H9 (cell line): ENCODE data around the gene SEC11A. TPM values are rescaled to one million over a fixed set of nuclear protein-coding genes. Genes with fewer than 3 reads are reported as not detected.

Source experiments
- DNase-seq: peaks from one replicate; pipeline ENCODE4 v3.0.0-alpha.2; 2017
- H2AFZ ChIP-seq: one replicate; pipeline ENCODE4 v1.6.1; 2013; ENCODE audit warnings: mild to moderate bottlenecking, low read length, control low read depth, moderate library complexity
- H2AK5ac ChIP-seq: 2 replicates; pipeline ENCODE4 v1.6.1; 2013; ENCODE audit warnings: low read length, control low read depth, mixed read lengths; ENCODE audit not compliant: insufficient read length
- H2BK120ac ChIP-seq: one replicate; pipeline ENCODE4 v1.6.1; 2013; ENCODE audit warnings: low read depth, mild to moderate bottlenecking, low read length, control low read depth, inconsistent platforms; ENCODE audit not compliant: poor library complexity, severe bottlenecking
- H2BK12ac ChIP-seq: 2 replicates; pipeline ENCODE4 v1.6.1; 2013; ENCODE audit warnings: low read length, control low read depth, mixed read lengths, low read depth; ENCODE audit not compliant: insufficient read length
- H2BK15ac ChIP-seq: 2 replicates; pipeline ENCODE4 v1.6.1; 2013; ENCODE audit warnings: low read depth, low read length, control low read depth
- H2BK20ac ChIP-seq: one replicate; pipeline ENCODE4 v1.6.1; 2013; ENCODE audit warnings: low read depth, mild to moderate bottlenecking, low read length, control low read depth, inconsistent platforms; ENCODE audit not compliant: poor library complexity, severe bottlenecking
- H2BK5ac ChIP-seq: 2 replicates; pipeline ENCODE4 v1.6.1; 2013; ENCODE audit warnings: low read length, control low read depth, mixed read lengths; ENCODE audit not compliant: insufficient read length
- H3K14ac ChIP-seq: 2 replicates; pipeline ENCODE4 v1.6.1; 2013; ENCODE audit warnings: low read length, control low read depth; ENCODE audit not compliant: insufficient read depth
- H3K18ac ChIP-seq: 2 replicates; pipeline ENCODE4 v1.6.1; 2013; ENCODE audit warnings: low read depth, mild to moderate bottlenecking, mixed read lengths, low read length, control low read depth; ENCODE audit not compliant: insufficient read length
- H3K23ac ChIP-seq: 2 replicates; pipeline ENCODE4 v1.6.1; 2013; ENCODE audit warnings: low read length, control low read depth, mixed read lengths, low read depth; ENCODE audit not compliant: insufficient read length
- H3K23me2 ChIP-seq: 2 replicates; pipeline ENCODE4 v1.6.1; 2013; ENCODE audit warnings: low read depth, mild to moderate bottlenecking, mixed read lengths, low read length, control low read depth; ENCODE audit not compliant: insufficient read length, poor library complexity, severe bottlenecking
- H3K27ac ChIP-seq: 2 replicates; pipeline ENCODE4 v1.5.1; 2013; ENCODE audit warnings: low read length, control low read depth, mixed read lengths, low read depth; ENCODE audit not compliant: insufficient read length
- H3K27me3 ChIP-seq: 2 replicates; pipeline ENCODE4 v1.6.1; 2013; ENCODE audit warnings: low read length, control low read depth, inconsistent platforms; ENCODE audit not compliant: insufficient read depth
- H3K4ac ChIP-seq: 2 replicates; pipeline ENCODE4 v1.6.1; 2013; ENCODE audit warnings: low read depth, mild to moderate bottlenecking, control low read depth, inconsistent platforms, low read length, moderate library complexity
- H3K4me1 ChIP-seq: 2 replicates; pipeline ENCODE4 v1.6.1; 2013; ENCODE audit warnings: low read length, control low read depth, inconsistent platforms; ENCODE audit not compliant: insufficient read depth
- H3K4me2 ChIP-seq: 2 replicates; pipeline ENCODE4 v1.6.1; 2013; ENCODE audit warnings: low read length, control low read depth, mixed read lengths; ENCODE audit not compliant: insufficient read length, insufficient read depth
- H3K56ac ChIP-seq: 2 replicates; pipeline ENCODE4 v1.6.1; 2013; ENCODE audit warnings: low read depth, mild to moderate bottlenecking, mixed read lengths, low read length, control low read depth; ENCODE audit not compliant: insufficient read length
- H3K79me1 ChIP-seq: 2 replicates; pipeline ENCODE4 v1.6.1; 2013; ENCODE audit warnings: low read depth, mild to moderate bottlenecking, moderate library complexity, low read length, control low read depth, inconsistent platforms; ENCODE audit not compliant: insufficient read depth, poor library complexity, severe bottlenecking
- H3K79me2 ChIP-seq: 2 replicates; pipeline ENCODE4 v1.6.1; 2013; ENCODE audit warnings: low read length, control low read depth, inconsistent platforms; ENCODE audit not compliant: insufficient read depth
- H3K9ac ChIP-seq: 2 replicates; pipeline ENCODE4 v1.6.1; 2013; ENCODE audit warnings: low read length, control low read depth, mixed read lengths; ENCODE audit not compliant: insufficient read length; ENCODE audit errors: extremely low read depth
- H3K9me3 ChIP-seq: one replicate; pipeline ENCODE4 v1.6.1; 2013; ENCODE audit warnings: low read depth, low read length, inconsistent platforms; ENCODE audit not compliant: control insufficient read depth
- H3T11ph ChIP-seq: one replicate; pipeline ENCODE4 v1.6.1; 2013; ENCODE audit warnings: mild to moderate bottlenecking, low read length, control low read depth, inconsistent platforms
- H4K20me1 ChIP-seq: one replicate; pipeline ENCODE4 v1.6.1; 2013; ENCODE audit not compliant: control insufficient read depth, insufficient read length, insufficient read depth
- H4K5ac ChIP-seq: 2 replicates; pipeline ENCODE4 v1.6.1; 2013; ENCODE audit warnings: low read depth, mild to moderate bottlenecking, mixed read lengths, low read length, control low read depth; ENCODE audit not compliant: insufficient read length
- H4K8ac ChIP-seq: replicated peaks from 2 replicates; pipeline ENCODE4 v1.6.1; 2013; ENCODE audit warnings: low read length, control low read depth, mixed read lengths, low read depth; ENCODE audit not compliant: insufficient read length
- H4K91ac ChIP-seq: 2 replicates; pipeline ENCODE4 v1.6.1; 2013; ENCODE audit warnings: low read depth, mild to moderate bottlenecking, moderate library complexity, mixed read lengths, low read length, control low read depth; ENCODE audit not compliant: insufficient read length
- H3K27ac Mint-ChIP-seq, 3 experiments: 2 replicates in 2 of 3; 3 replicates in 1 of 3; pipeline ENCODE4 v1.8.0; 2020 to 2021; ENCODE audit warnings: mixed read lengths in 3 of 3, mild to moderate bottlenecking in 1 of 3, moderate library complexity in 1 of 3
- H3K27me3 Mint-ChIP-seq: 2 replicates; pipeline ENCODE4 v1.8.0; 2021; ENCODE audit warnings: low read depth, mild to moderate bottlenecking, moderate library complexity, mixed read lengths
- H3K36me3 Mint-ChIP-seq, 3 experiments: 2 replicates in 2 of 3; 3 replicates in 1 of 3; pipeline ENCODE4 v1.8.0; 2020 to 2021; ENCODE audit warnings: low read depth in 3 of 3, mixed read lengths in 3 of 3; ENCODE audit not compliant: insufficient read depth in 1 of 3
- H3K4me1 Mint-ChIP-seq, 2 experiments: 2 replicates each; pipeline ENCODE4 v1.8.0; 2020; ENCODE audit warnings: mixed read lengths in 2 of 2
- H3K4me3 Mint-ChIP-seq, 2 experiments: 2 replicates in 1 of 2; 3 replicates in 1 of 2; pipeline ENCODE4 v1.8.0; 2020 to 2021; ENCODE audit warnings: mild to moderate bottlenecking in 2 of 2, mixed read lengths in 2 of 2, moderate library complexity in 1 of 2
- H3K9me3 Mint-ChIP-seq, 2 experiments: 2 replicates in 1 of 2; 3 replicates in 1 of 2; pipeline ENCODE4 v1.8.0; 2020; ENCODE audit warnings: mild to moderate bottlenecking in 2 of 2, mixed read lengths in 2 of 2, moderate library complexity in 1 of 2
- CTCF ChIP-seq: fragments of 200-600 bp; sonication (generic); conservative IDR thresholded peaks from 3 replicates; pipeline ENCODE4 v1.8.0; 2021; ENCODE audit warnings: antibody characterized with exemption, mild to moderate bottlenecking
- WGBS: extraction: QIAGEN DNeasy Blood & Tissue Kit; methylation state at CpG from one replicate; pipeline ENCODE4 v1.1.7; 2013; ENCODE audit warnings: missing lambda C conversion rate, low lambda C conversion rate, mixed read lengths; ENCODE audit not compliant: insufficient read length; ENCODE audit errors: extremely low coverage; 5-methylcytosine and 5-hydroxymethylcytosine counted together
- total RNA-seq: library from RNA; stranded (reverse); gene quantifications from 2 replicates; pipeline ENCODE4 v1.2.1, GENCODE V29; 2021

Gene SEC11A
- total RNA-seq, 1 experiment from 2014 or later = 250 TPM

GRCh38 chr15:84638103-84638502 lies 77.8 kb downstream of the SEC11A start:
- H3K4me2 ChIP-seq = no peak overlapping the region
- Mint-ChIP-seq H3K27ac (peak overlapping the region in 2 of 3 experiments; percentile 0 to 9; a peak in 3 of 7 replicates), H3K27me3 (peaks cover 22% of the 10 kb centered on the region)

More at GRCh38 chr15:84638103-84638502, 77.8 kb downstream of the SEC11A start:
- no peak overlapping the region for H2BK5ac ChIP-seq
- no peak overlapping the region for H3K4ac ChIP-seq
- peak; percentile 55 for DNase-seq
- no peak overlapping the region for H2AK5ac ChIP-seq
- no peak overlapping the region for H4K8ac ChIP-seq
- H2BK15ac ChIP-seq = no peak overlapping the region
- Mint-ChIP-seq H3K36me3 (peaks cover 22 to 48% (median 32%) of the 10 kb centered on the region in 3 experiments), H3K4me1 (peaks cover 15 to 16% of the 10 kb centered on the region in 2 experiments), H3K4me3 (0 out of 5 replicates have a peak overlapping the region, but pooled peaks of 1 of the 2 experiments have one; percentile 2), H3K9me3 (no peaks in the 10 kb centered on the region)
- H3K23ac ChIP-seq = no peak overlapping the region
- H3K9ac ChIP-seq = no peak overlapping the region
- H3K4me1 ChIP-seq = peaks cover 4% of the 10 kb centered on the region
- no peak overlapping the region for H3T11ph ChIP-seq
- no peaks in the 10 kb centered on the region; the same call in 1 of the 2 replicates for H3K27me3 ChIP-seq
- H3K79me1 ChIP-seq = no peaks in the 10 kb centered on the region
- no peak overlapping the region for H2BK120ac ChIP-seq
- no peaks in the 10 kb centered on the region for H3K79me2 ChIP-seq
- peaks cover 14% of the 10 kb centered on the region for H3K23me2 ChIP-seq
- H2BK20ac ChIP-seq = no peak overlapping the region
- H2BK12ac ChIP-seq = no peak overlapping the region
- peak; percentile 58; the same call in 2 of the 3 replicates for TF ChIP-seq CTCF
- no peak overlapping the region for H3K56ac ChIP-seq
- H4K20me1 ChIP-seq = no peaks in the 10 kb centered on the region
- H2AFZ ChIP-seq = no peak overlapping the region
- no peak overlapping the region for H4K5ac ChIP-seq
- H4K91ac ChIP-seq = no peak overlapping the region
- H3K27ac ChIP-seq = no peak overlapping the region
- H3K9me3 ChIP-seq = no peaks in the 10 kb centered on the region
- H3K18ac ChIP-seq = no peak overlapping the region
- no CpG with 5 or more reads among the region's 3 CpGs for WGBS
- no peak overlapping the region for H3K14ac ChIP-seq
